AG09309 (cell line): ENCODE measurements around the gene OPRM1.

Experiments used
- DNase-seq: peaks from one replicate; pipeline ENCODE4 v3.0.0-alpha.2; 2010; ENCODE audit warnings: low read depth
- H3K4me3 ChIP-seq: 2 replicates; pipeline ENCODE4 v1.5.1; 2011; ENCODE audit warnings: mild to moderate bottlenecking, low read depth, low read length, moderate library complexity; ENCODE audit not compliant: control insufficient read depth
- CTCF ChIP-seq: IDR thresholded peaks from 2 replicates; pipeline ENCODE4 v1.5.1; 2011; ENCODE audit warnings: mild to moderate bottlenecking, low read depth, low read length, inconsistent platforms; ENCODE audit not compliant: insufficient read depth, control insufficient read depth; ENCODE audit errors: missing control alignments

OPRM1 gene

GRCh38 chr6:154261688-154262397, 222.8 kb downstream of the OPRM1 start:
- no peak for DNase-seq
- TF ChIP-seq CTCF: no peak

GRCh38 chr6:154266560-154267099, 227.6 kb downstream of the OPRM1 start:
- DNase-seq: no peak
- no peak overlapping the region for H3K4me3 ChIP-seq
- TF ChIP-seq CTCF: no peak

More at GRCh38 chr6:154261688-154262397, 222.8 kb downstream of the OPRM1 start:
- H3K4me3 ChIP-seq: no peak overlapping the region

GRCh38 chr6:154267508-154268106, 228.6 kb downstream of the OPRM1 start:
- DNase-seq: no peak
- H3K4me3 ChIP-seq: no peak overlapping the region
- no peak for TF ChIP-seq CTCF

GRCh38 chr6:154268486-154268885, 229.4 kb downstream of the OPRM1 start:
- TF ChIP-seq CTCF: no peak
- H3K4me3 ChIP-seq: no peak overlapping the region
- no peak for DNase-seq

- DNase-seq: no peak
- H3K4me3 ChIP-seq: no peak overlapping the region
- no peak for TF ChIP-seq CTCF
Observed at GRCh38 chr6:154274168-154274567, 235.1 kb downstream of the OPRM1 start.

- DNase-seq: no peak
- peak; percentile 43 for TF ChIP-seq CTCF
- peak overlapping the region; percentile 24 for H3K4me3 ChIP-seq
Observed at GRCh38 chr6:154276810-154277628, 238.0 kb downstream of the OPRM1 start.
